LNCaP clone FGC (cell line): ENCODE data around the gene EVC2.

ENCODE experiments used
- DNase-seq: peaks from one replicate; pipeline ENCODE4 v3.0.0-alpha.2; 2011; ENCODE audit warnings: low read depth
- H3K4me3 ChIP-seq: 2 replicates; pipeline ENCODE4 v1.5.1; 2011; ENCODE audit warnings: mild to moderate bottlenecking, low read depth, low read length, control low read depth
- TF ChIP-seq, protein P1 (sequence below): IDR thresholded peaks from 2 replicates; pipeline ENCODE4 v1.5.1; 2012; ENCODE audit warnings: mild to moderate bottlenecking; ENCODE audit not compliant: control insufficient read depth, insufficient read depth; ENCODE audit errors: extremely low read depth

Gene EVC2

DNA sequence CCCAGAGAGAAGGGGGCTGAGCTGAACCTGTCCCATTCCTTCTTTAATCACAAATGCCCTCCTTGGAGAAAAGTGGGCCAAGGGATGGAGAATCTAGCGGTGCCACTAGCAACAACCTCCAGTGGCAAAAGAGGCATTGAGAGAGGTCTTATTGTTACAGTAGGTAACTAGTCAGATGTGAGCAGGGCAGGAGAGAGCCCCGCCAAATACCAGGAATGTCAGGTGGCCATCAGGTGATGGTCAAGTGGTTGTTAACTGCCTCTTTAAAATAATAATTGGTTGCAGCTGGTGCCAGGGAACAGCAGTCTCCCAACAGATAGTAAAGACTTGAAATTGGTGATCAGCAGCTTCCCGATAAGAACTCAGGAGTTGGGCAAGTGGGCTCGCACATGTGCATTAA is 116.1 kb downstream of the EVC2 start:
- no peak overlapping the region for H3K4me3 ChIP-seq
- TF ChIP-seq, protein P1, sequence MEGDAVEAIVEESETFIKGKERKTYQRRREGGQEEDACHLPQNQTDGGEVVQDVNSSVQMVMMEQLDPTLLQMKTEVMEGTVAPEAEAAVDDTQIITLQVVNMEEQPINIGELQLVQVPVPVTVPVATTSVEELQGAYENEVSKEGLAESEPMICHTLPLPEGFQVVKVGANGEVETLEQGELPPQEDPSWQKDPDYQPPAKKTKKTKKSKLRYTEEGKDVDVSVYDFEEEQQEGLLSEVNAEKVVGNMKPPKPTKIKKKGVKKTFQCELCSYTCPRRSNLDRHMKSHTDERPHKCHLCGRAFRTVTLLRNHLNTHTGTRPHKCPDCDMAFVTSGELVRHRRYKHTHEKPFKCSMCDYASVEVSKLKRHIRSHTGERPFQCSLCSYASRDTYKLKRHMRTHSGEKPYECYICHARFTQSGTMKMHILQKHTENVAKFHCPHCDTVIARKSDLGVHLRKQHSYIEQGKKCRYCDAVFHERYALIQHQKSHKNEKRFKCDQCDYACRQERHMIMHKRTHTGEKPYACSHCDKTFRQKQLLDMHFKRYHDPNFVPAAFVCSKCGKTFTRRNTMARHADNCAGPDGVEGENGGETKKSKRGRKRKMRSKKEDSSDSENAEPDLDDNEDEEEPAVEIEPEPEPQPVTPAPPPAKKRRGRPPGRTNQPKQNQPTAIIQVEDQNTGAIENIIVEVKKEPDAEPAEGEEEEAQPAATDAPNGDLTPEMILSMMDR: no peak
- no peak for DNase-seq

DNA sequence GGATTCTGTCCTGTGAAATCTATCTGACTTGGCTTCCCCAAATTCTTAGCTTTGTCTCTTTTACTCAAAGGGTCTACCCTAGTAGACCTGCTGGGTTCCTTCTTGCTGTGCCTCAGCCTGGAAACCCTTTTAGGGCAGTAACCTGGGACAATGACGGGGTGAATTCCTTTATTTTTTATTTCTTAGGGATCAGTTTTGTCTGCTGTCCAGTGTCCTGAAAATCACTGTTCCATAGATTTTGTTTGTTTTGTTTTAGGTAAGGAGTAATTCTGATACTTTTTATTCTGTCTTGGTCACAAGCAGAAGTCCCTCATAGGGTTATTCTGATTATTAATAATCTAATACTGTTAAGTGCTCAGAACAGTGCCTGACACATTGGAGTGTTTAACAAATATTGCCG is 118.9 kb downstream of the EVC2 start:
- TF ChIP-seq, protein P1: no peak
- H3K4me3 ChIP-seq: no peak overlapping the region
- DNase-seq: no peak

DNA sequence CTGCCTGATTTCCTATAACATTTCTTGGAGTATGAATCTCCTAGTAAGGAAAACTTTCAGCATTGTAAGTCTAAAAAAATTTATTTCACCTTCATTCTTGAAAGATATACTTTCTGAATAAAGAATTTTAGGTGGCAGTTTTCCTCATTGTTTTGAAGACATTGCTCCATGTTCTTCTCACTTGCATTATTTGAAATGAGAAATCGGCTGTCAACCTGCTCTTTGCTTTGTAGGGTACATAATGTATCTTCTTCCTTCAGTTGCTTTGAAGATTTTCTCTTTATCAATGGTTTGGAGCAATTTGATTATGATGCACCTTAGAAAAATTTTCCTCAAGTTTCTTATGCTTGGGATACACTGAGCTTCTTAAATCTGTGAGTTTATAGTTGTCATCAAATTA is 120.3 kb downstream of the EVC2 start:
- TF ChIP-seq, protein P1: no peak
- no peak for DNase-seq
- no peak overlapping the region for H3K4me3 ChIP-seq

- no peak for DNase-seq
- TF ChIP-seq, protein P1: no peak
- H3K4me3 ChIP-seq: no peak overlapping the region
Measured at GRCh38 chr4:5575941-5576340, 132.4 kb downstream of the EVC2 start.

DNA sequence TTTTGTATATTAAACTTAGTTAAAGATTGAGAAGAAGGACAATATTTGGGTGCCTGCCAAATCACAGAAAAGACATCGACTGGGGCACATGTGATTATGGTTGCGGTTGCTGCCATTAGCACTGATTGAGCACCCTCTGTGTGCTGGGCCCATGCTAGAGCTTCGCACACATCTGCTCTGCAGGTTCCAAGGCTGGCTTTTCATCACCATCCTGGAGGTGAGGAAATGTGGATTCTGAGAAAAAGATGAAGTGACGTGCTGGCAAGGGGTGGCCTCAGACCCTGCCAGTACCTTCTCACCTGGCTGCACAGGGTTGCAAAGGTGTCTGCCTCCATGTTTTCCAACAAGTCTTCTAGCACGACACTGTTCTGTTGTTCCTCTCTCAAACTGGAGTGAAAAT is 134.0 kb downstream of the EVC2 start:
- no peak for DNase-seq
- H3K4me3 ChIP-seq: no peak overlapping the region
- TF ChIP-seq, protein P1: no peak

GRCh38 chr4:5573965-5574364 is 134.4 kb downstream of the EVC2 start:
- TF ChIP-seq, protein P1: no peak
- H3K4me3 ChIP-seq: no peak overlapping the region
- no peak for DNase-seq

GRCh38 chr4:5572751-5573150 is 135.6 kb downstream of the EVC2 start:
- TF ChIP-seq, protein P1: no peak

More at GRCh38 chr4:5572751-5573150, 135.6 kb downstream of the EVC2 start:
- DNase-seq: no peak
- H3K4me3 ChIP-seq: no peak overlapping the region
